Omental fat pad (tissue), 4 donors: ENCODE measurements around the gene FOXK1. TPM values are rescaled to one million over a fixed set of nuclear protein-coding genes. Genes with fewer than 3 reads are reported as not detected.

Experiments used
- ATAC-seq: fragments of 150-250 bp; one replicate; pipeline ENCODE4 v1.9.1; 2016; ENCODE audit warnings: mild to moderate bottlenecking, moderate library complexity; ENCODE audit not compliant: low FRiP score
- DNase-seq: peaks from one replicate; pipeline ENCODE4 v3.0.0-alpha.2; 2019; ENCODE audit warnings: low spot score
- total RNA-seq, 4 donors: library from RNA; depleted of rRNA; stranded (reverse); fragments of >200 nt; gene quantifications; one replicate each; pipeline ENCODE4 v1.1.0, GENCODE V29; 2016
- TF ChIP-seq, protein P1 (sequence below), 3 donors: fragments of 450-650 bp; IDR thresholded peaks; one replicate each; pipeline ENCODE4 v1.5.1; 2016 to 2017; ENCODE audit warnings: antibody characterized with exemption in 3 of 3, mild to moderate bottlenecking in 3 of 3, moderate library complexity in 2 of 3

FOXK1 gene
- total RNA-seq, 4 donors from 2014 or later, result 10.8 to 35.0 (median 20.4) TPM

DNA sequence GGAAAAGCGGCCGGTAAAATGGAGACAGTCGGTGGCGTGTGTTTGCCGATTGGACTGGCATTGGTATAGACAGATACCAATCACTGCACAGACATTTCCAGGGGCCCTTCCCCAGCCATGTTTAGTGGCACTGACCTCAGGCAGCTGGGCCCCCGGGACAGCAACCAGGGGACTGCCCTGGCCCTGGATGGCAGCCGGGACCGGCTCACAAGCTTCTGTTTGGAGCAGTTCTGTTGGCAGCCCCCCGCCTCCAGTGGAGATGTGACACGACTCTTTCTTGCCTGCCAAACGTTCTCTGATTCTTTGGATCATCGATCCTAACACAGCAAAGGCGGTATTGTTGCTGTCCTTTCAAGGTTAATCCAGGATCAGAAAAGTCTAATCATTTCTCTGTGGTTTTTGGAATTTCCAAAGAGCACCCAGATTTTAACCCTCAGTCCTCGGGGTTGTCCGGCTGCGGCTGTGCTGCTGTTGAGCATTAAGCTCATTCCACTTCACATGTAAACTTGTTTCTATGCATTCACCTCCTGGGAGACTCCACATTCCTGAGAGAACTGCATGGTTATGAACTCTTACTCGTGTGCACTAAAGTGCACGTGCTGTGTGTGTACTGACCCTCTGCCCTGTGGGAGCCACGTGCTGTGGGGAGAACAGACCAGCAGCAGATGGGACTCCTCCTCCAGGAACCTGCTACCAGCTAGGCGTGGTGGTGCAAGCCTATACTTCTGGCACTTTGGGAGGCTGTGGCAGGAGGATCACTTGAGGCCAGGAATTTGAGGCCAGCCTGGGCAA is 46.0 kb downstream of the FOXK1 start:
- TF ChIP-seq, protein P1, sequence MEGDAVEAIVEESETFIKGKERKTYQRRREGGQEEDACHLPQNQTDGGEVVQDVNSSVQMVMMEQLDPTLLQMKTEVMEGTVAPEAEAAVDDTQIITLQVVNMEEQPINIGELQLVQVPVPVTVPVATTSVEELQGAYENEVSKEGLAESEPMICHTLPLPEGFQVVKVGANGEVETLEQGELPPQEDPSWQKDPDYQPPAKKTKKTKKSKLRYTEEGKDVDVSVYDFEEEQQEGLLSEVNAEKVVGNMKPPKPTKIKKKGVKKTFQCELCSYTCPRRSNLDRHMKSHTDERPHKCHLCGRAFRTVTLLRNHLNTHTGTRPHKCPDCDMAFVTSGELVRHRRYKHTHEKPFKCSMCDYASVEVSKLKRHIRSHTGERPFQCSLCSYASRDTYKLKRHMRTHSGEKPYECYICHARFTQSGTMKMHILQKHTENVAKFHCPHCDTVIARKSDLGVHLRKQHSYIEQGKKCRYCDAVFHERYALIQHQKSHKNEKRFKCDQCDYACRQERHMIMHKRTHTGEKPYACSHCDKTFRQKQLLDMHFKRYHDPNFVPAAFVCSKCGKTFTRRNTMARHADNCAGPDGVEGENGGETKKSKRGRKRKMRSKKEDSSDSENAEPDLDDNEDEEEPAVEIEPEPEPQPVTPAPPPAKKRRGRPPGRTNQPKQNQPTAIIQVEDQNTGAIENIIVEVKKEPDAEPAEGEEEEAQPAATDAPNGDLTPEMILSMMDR (IDR thresholded peaks at IDR 0.05), result no peak
- no peak for ATAC-seq
- DNase-seq, result no peak

DNA sequence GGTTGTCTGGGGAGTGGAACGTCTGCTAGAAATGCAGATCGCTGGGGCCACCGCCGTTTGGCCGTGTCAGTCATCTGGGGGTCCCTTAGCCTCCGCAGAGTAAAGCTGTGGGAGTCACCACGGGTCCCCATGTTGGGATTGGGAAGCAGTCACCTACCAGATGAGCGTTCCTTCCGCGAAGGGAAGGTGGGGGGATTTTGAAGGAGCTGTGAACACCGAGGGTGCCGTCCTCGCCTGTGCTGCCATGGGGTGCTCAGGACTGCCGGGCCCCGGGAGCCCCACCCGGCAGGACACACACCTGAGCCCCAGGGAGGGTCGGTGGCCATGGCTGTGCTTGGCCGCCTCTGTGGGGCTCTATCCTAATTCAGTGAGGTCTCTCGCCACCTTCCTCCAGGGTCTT is 47.2 kb downstream of the FOXK1 start:
- DNase-seq (no peak), ATAC-seq (no peak)
- TF ChIP-seq, protein P1 (IDR thresholded peaks at IDR 0.05), result no peak

DNA sequence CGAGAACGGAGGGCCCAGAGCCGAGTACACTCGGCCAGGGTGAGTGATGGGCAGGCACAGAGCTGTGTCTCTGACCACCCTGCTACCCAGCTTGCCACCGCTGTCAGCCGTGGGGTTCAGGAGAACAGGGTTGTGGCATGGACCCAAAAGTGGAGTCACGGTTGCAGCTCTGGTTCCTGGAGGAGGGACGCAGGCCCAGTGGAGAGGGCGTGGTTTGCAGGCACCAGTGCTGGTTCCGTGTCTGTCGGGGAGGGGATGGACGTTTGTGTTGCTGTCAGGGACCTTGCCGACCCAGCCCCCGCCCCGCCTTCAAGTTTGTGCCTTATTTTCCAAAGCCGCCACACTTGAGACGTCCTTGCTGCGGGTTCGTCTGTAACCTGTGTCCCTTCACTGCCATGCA is 48.2 kb downstream of the FOXK1 start:
- TF ChIP-seq, protein P1 (IDR thresholded peaks at IDR 0.05), result no peak
- DNase-seq (no peak), ATAC-seq (no peak)

DNA sequence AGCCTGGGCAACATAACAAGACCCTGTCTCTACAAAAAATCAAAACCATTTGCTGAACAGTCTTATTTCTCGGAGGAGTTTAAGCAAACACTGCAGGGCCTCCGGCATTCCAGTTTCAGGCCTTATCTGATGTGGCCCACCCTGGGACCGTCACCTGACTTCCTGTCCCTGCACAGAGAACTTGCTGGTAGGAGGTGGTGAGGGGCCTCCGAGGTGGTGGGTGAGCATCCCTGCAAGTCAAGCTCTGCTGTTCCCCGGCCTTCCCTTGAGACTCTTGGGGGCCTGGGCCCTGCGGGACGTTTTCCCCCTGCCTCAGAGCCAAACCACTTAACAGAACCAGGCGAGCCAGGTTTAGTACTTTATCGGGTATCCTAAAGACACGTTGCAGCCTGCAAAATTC is 48.9 kb downstream of the FOXK1 start:
- ATAC-seq, result no peak
- TF ChIP-seq, protein P1 (IDR thresholded peaks at IDR 0.05), result no peak

DNA sequence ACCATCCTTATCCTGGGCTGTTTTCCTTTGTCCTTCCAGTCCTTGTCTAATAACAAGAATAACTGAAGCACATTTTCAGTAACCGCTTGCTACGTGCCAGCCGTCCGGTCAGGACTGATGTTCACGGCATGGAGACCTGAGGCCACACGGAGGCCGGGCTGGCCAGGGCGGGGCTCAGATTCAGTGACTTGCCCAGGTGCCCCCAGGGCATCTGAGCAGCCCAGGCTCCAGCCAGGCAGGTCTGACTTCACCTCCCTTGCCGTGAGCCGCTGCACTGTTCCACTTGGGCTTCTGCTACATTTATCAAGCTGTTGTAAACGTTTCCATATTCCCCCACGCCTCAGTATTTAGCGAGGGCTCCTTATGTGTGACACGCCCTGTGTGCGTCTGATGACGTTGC is 49.7 kb downstream of the FOXK1 start:
- DNase-seq (no peak), ATAC-seq (no peak)
- TF ChIP-seq, protein P1 (IDR thresholded peaks at IDR 0.05), result no peak

More for the DNA sequence above, 48.9 kb downstream of the FOXK1 start:
- no peak for DNase-seq

DNA sequence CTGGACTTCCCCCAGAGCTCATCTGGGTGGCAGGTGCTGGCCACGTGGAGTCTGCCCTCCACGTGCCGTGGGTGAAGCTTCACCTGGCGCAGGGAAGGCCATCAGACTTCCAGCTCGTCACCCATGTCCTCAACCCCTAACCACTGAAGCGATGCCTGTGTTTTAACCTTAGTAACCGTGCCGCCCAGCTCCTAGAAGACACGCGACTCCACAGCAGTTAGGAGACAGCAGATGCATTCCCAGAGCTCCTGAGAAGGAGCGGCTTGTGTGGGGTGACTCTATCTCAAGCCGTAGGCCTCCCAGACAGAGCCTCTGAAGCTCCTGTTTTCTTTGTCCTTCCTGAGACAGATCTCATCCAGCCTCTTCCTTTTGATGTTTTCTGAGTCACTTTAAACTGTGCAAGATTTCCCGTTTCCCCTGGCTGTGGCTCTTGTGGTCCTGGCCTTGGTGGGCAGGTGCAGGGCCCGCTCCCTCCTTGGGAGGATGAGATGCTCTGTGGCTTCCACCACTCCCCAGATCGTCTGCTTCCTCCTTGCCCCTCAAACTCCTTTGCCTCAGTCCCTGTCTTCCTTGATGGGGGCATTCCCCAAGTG is 51.9 kb downstream of the FOXK1 start:
- DNase-seq (no peak), ATAC-seq (no peak)
- TF ChIP-seq, protein P1 (IDR thresholded peaks at IDR 0.05), result no peak
